Aorta (tissue), 5 donors: ENCODE measurements around the gene HYAL3. TPM values are rescaled to one million over a fixed set of nuclear protein-coding genes. Genes with fewer than 3 reads are reported as not detected.

Experiments
- ATAC-seq: fragments of 200-7000 bp; cut with Tn5 transposase; one replicate; pipeline ENCODE4 v1.9.1; 2022; ENCODE audit warnings: moderate library complexity; ENCODE audit not compliant: low FRiP score
- DNase-seq, 2 donors: peaks; one replicate each; pipeline ENCODE4 v3.0.0-alpha.2; 2020
- H3K27ac ChIP-seq, 2 donors: one replicate each; pipeline ENCODE4 v1.5.1; 2013; ENCODE audit warnings: low read length in 2 of 2, mild to moderate bottlenecking in 2 of 2, moderate library complexity in 2 of 2, control low read depth in 1 of 2, inconsistent platforms in 1 of 2, low read depth in 1 of 2
- H3K27me3 ChIP-seq, 2 donors: one replicate each; pipeline ENCODE4 v1.6.1; 2013; ENCODE audit warnings: control low read depth in 1 of 2, low read length in 1 of 2, mild to moderate bottlenecking in 1 of 2, moderate library complexity in 1 of 2; ENCODE audit not compliant: insufficient read depth in 2 of 2, control insufficient read depth in 1 of 2
- H3K36me3 ChIP-seq, 2 donors: one replicate each; pipeline ENCODE4 v1.6.1; 2013; ENCODE audit warnings: control low read depth in 1 of 2, low read length in 1 of 2, mild to moderate bottlenecking in 1 of 2; ENCODE audit not compliant: insufficient read depth in 2 of 2, control insufficient read depth in 1 of 2
- H3K4me1 ChIP-seq, 2 donors: one replicate each; pipeline ENCODE4 v1.6.1; 2013; ENCODE audit warnings: low read length in 2 of 2, control low read depth in 1 of 2, mild to moderate bottlenecking in 1 of 2, moderate library complexity in 1 of 2; ENCODE audit not compliant: insufficient read depth in 2 of 2, control insufficient read depth in 1 of 2
- H3K4me3 ChIP-seq, 2 donors: one replicate each; pipeline ENCODE4 v1.5.1; 2013; ENCODE audit warnings: low read length in 2 of 2, control low read depth in 1 of 2, mild to moderate bottlenecking in 1 of 2
- H3K9me3 ChIP-seq: one replicate; pipeline ENCODE4 v1.6.1; 2013; ENCODE audit warnings: mild to moderate bottlenecking, low read length; ENCODE audit not compliant: control insufficient read depth
- WGBS, 2 donors: extraction: QIAGEN DNeasy Blood & Tissue Kit; methylation state at CpG; one replicate each; pipeline ENCODE4 v1.1.7; 2013; 5-methylcytosine and 5-hydroxymethylcytosine counted together
- intact Hi-C, 2 donors: fragments of 100-400 bp; cut with DNase I; formaldehyde crosslinking; loops; one replicate each; pipeline versions ENCODE4 v1.14.2 to v1.15.0; 2022
- polyA plus RNA-seq, 2 donors: library from polyadenylated mRNA; stranded (reverse); fragments of 200-250 nt; gene quantifications; one replicate each; pipeline ENCODE4 v1.2.3, GENCODE V29; 2013
- total RNA-seq, 2 donors: library from RNA; stranded (reverse); fragmentation: NEBNext Ultra II Directional; extraction: Animal tissue kit (Norgen Biotek cat#: 25700); gene quantifications; one replicate each; pipeline ENCODE4 v1.2.1, GENCODE V29; 2021
- donor health status: healthy with polysubstance abuse.
- donor health status: Bipolar disorder and iron deficiency.
- donor health status: DM: no; HTN: no; CAD: no.
- donor health status: DM: no; HTN: no; CAD: no.
- donor health status: DM: yes; HTN: yes; CAD: no.

The HYAL3 gene
- total and polyA plus RNA-seq, 4 donors = 0.63 to 5.1 (median 2.5) TPM

DNA sequence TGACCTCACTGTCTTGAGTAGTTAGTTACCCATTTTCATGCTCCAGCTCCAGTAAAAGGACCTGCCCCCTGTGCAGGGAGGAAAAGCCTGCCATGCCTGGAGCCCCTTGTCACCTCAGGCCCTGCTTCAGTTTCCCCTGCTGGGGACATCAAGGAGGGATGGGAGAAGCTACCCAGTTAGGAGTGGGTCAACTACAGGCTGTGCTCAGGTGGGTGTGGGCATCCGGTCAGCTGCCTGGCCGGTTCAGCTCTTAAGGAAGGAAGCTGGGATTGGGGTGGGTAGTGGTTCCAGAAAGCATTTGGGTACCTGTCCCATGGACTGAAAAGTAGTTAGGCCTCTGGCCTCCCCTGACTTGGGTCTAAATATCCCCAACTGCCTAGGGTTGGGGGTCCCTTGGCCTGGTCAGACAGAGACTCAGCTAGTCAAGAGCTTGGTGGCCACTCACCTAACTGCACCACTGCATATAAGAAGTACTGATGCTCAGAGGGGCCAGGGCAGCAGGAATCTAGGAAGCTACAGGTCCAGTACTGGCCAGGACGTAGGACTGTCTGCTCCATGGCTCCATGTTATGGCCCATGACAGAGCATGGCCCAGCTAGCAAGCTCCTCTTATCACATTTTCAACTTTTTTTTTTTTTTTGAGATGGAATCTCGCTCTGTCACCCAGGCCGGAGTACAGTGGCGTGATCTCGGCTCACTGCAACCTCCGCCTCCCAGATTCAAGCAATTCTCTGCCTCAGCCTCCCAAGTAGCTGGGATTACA is 19.8 kb downstream of the HYAL3 start:
- Histone ChIP-seq H3K36me3 (no peaks in the 10 kb centered on the region), H3K4me1 (no peaks in the 10 kb centered on the region), H3K9me3 (no peaks in the 10 kb centered on the region), H3K4me3 (no peak overlapping the region), H3K27ac (no peak overlapping the region), H3K27me3 (no peaks in the 10 kb centered on the region)
- 93 to 94% methylated on average over 8 of the region's 8 CpGs for WGBS, 2 donors
- DNase-seq (peak in 1 of 2 donors; percentile 37), ATAC-seq (no peak)
- intact Hi-C loops = loop anchor here in 1 of 2 donors (10.0 kb wide), 1 partner anchor 155 kb away; no protein-coding TSS in a partner anchor

DNA sequence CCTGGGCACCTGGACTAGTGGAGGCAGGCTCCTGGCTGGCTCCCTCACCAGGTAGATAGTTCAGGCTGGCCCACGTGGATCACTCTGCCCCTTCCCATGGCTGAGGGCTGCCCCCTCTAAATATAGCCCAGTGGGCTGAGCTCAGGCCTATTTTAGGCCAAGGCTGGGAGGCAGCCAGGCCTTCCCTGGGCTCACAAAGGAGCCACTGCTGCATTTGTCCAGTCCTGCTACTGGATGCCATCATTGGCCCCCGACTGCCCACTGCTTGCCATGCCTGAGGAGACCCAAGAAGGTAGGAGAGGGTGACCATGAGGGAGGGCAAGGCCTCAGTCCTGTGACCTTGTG is 20.4 kb downstream of the HYAL3 start, which contains the start of gene LSMEM2:
TSS of gene LSMEM2 (plus strand) at position 208 of the 345 bp plus-strand sequence. CDS start at position 235, 27 bp downstream.
- Histone ChIP-seq H3K27ac (peak within 1 kb of the TSS in 1 of 2 donors; percentile 9), H3K4me1 (no peaks in the 10 kb centered on the region), H3K36me3 (no peaks in the 10 kb centered on the region), H3K9me3 (no peaks in the 10 kb centered on the region), H3K4me3 (no peak within 1 kb of the TSS), H3K27me3 (no peaks in the 10 kb centered on the region)
- ATAC-seq (peak; percentile 58), DNase-seq (peak in 1 of 2 donors; percentile 53)
- intact Hi-C loops = loop anchor here in 1 of 2 donors (10.0 kb wide), 1 partner anchor 154 kb away; no protein-coding TSS in a partner anchor
- 0 to 10% methylated on average over 2 of the region's 2 CpGs for WGBS, 2 donors

DNA sequence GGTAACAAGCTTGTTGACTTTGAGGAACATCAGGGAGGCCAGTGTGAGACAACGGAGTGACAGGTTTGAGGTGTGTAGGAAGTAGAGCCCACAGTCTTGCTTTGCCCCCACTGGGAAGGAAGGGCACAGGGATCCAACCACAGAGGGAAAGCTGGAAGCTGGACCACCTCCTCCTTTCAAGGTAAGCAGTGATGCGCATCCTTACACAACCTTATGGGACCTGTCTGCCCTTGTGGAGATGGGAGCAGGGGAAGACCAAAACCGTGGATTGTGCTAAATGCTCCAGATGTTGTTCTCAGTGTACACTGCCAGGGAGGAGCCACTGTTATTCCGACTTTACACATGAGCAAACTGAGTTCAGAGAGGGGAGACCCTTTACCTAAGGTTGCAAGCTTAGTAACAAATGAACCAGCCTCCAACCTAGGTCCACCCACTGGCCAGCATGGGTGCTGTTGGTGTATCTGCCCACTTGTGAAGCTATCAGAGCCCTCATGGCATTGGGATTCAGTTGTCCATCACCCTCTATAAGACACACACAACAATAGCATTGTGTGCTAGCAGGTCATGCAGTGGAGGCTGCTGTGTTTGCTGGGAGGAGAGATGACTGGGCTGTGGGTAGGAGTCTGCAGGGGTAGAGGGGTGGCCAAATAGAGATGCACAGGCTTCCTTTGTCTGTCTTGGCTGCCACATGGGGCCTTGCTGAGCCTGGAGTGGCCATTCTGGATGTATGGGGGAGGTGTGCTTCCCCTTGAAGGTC is 20.9 kb downstream of the HYAL3 start:
- WGBS, 2 donors = 75% methylated on average over 4 of the region's 4 CpGs
- Histone ChIP-seq H3K9me3 (no peaks in the 10 kb centered on the region), H3K4me3 (no peak overlapping the region), H3K36me3 (no peaks in the 10 kb centered on the region), H3K27me3 (no peaks in the 10 kb centered on the region), H3K4me1 (no peaks in the 10 kb centered on the region), H3K27ac (peak overlapping the region in 1 of 2 donors; percentile 9)
- ATAC-seq = peak; percentile 23
- DNase-seq = no peak
- intact Hi-C loops = loop anchor here in 1 of 2 donors (10.0 kb wide), 1 partner anchor 154 kb away; no protein-coding TSS in a partner anchor

DNA sequence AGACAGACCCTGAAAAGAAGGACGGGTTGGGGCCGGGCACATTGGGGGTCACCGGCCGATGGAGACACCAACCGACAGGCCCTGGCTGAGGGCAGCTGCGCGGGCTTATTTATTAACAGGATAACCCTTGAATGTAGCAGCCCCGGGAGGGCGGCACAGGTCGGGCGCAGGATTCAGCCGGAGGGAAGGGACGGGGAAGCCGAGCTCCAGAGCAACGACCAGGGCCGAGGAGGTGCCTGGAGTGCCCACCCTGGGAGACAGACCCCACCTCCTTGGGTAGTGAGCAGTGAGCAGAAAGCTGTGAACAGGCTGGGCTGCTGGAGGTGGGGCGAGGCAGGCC is 22.5 kb downstream of the HYAL3 start:
- DNase-seq (peak in 1 of 2 donors; percentile 40), ATAC-seq (no peak)
- no peaks in the 10 kb centered on the region for H3K4me1 ChIP-seq
- no peak overlapping the region for H3K4me3 ChIP-seq
- no peaks in the 10 kb centered on the region for H3K9me3 ChIP-seq
- no peaks in the 10 kb centered on the region for H3K27me3 ChIP-seq
- no peak overlapping the region for H3K27ac ChIP-seq
- H3K36me3 ChIP-seq = no peaks in the 10 kb centered on the region
- 90 to 91% methylated on average over 17 of the region's 17 CpGs for WGBS, 2 donors
- intact Hi-C loops = loop anchor here in 1 of 2 donors (10.0 kb wide), 1 partner anchor 152 kb away; no protein-coding TSS in a partner anchor

DNA sequence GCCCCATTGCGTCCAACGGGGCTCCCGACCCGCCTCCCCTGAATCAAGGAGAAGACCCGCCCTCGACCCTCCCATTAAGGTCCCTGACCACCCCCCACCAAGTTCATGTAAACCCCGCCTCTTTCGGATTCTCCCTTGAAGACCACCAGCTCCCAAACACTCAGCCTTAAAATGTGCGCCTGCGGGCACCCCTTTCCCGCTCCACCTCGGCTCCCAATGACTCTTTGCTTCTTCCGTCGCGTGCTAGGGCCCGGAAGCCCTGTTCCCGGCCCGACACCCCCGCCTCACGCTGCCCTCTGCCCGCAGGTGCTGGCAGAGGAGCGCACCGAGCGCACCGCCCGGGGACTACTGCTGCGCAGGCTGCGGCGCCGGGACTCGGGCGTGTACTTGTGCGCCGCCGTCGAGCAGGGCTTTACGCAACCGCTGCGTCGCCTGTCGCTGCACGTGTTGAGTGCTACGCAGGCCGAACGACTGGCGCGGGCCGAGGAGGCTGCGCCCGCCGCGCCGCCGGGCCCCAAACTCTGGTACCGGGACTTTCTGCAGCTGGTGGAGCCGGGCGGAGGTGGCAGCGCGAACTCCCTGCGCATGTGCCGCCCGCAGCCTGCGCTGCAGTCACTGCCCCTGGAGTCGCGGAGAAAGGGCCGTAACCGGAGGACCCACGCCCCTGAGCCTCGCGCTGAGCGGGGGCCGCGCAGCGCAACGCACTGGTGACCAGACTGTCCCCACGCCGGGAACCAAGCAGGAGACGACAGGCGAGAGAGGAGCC is 23.0 kb downstream of the HYAL3 start:
- Histone ChIP-seq H3K9me3 (no peaks in the 10 kb centered on the region), H3K4me1 (no peaks in the 10 kb centered on the region), H3K27me3 (no peaks in the 10 kb centered on the region), H3K36me3 (no peaks in the 10 kb centered on the region), H3K4me3 (no peak overlapping the region), H3K27ac (no peak overlapping the region)
- DNase-seq = peak in 1 of 2 donors; percentile 42
- ATAC-seq = no peak
- intact Hi-C loops = loop anchor here (2.0 to 10.0 kb wide), 2 partner anchors 49 to 151 kb away; no protein-coding TSS in a partner anchor
- WGBS, 2 donors = 79 to 80% methylated on average over 79 of the region's 79 CpGs

DNA sequence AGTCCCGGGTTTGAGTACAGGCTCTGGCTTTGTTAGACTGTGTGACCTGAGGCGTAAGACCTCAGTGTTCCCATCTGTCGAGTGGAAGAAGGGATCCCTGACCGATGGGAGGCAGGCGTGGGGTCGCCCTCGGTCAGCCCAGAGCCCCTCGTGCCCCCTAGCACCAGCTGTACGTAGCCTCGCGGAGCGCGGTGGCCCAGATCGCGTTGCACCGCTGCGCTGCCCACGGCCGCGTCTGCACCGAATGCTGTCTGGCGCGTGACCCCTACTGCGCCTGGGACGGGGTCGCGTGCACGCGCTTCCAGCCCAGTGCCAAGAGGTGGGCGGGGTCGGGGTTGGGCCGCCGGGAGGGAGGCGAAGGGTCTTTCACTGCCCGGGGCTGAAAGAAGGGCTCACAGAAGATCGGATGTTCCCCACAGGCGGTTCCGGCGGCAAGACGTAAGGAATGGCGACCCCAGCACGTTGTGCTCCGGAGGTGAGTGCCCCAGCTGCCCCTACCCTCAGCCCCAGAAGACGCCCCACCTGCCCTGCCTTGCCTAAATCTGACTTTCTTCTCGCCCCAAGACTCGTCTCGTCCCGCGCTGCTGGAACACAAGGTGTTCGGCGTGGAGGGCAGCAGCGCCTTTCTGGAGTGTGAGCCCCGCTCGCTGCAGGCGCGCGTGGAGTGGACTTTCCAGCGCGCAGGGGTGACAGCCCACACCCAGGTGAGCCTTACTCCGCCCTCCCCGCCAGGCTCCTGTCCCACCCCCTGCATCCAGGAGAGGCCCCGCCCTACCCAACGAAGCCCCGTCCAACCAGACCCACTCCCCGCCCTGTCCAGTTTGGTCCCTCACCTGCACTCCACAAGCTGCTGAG is 23.8 kb downstream of the HYAL3 start:
- Histone ChIP-seq H3K27ac (no peak overlapping the region), H3K9me3 (no peaks in the 10 kb centered on the region), H3K4me1 (no peaks in the 10 kb centered on the region), H3K36me3 (no peaks in the 10 kb centered on the region), H3K4me3 (no peak overlapping the region), H3K27me3 (no peaks in the 10 kb centered on the region)
- WGBS, 2 donors = 79% methylated on average over 65 of the region's 65 CpGs
- peak in 1 of 2 donors; percentile 51 for DNase-seq
- no peak for ATAC-seq
- intact Hi-C loops = loop anchor here (2.0 to 10.0 kb wide), 2 partner anchors 49 to 151 kb away; no protein-coding TSS in a partner anchor

DNA sequence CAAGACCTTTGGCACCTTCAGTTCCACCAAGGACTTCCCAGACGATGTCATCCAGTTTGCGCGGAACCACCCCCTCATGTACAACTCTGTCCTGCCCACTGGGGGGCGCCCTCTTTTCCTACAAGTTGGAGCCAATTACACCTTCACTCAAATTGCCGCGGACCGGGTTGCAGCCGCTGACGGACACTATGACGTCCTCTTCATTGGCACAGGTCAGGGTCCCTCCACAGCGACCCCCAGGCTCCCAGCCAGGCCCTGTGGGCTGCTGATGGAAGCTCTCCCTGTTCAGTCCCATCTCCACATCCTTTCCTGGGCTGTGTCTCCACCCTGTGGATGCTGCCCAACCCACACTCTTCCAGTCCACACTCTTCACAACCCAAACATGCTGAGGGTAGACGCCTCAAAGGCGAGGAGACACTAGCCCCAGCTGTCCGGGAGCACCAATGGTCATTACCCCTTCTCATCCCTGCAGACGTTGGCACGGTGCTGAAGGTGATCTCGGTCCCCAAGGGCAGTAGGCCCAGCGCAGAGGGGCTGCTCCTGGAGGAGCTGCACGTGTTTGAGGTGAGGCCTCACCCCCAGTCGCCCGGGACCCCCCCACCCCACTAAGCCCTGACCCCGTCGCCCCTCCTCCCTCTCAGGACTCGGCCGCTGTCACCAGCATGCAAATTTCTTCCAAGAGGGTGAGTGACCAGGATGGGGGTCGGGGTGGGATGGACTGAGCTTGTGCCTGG is 24.7 kb downstream of the HYAL3 start:
- H3K27ac ChIP-seq = no peak overlapping the region
- no peaks in the 10 kb centered on the region for H3K9me3 ChIP-seq
- H3K4me3 ChIP-seq = no peak overlapping the region
- WGBS, 2 donors = 66 to 67% methylated on average over 26 of the region's 26 CpGs
- intact Hi-C loops = loop anchor here (2.0 to 10.0 kb wide), 2 partner anchors 48 to 150 kb away; no protein-coding TSS in a partner anchor
- no peaks in the 10 kb centered on the region for H3K36me3 ChIP-seq
- no peaks in the 10 kb centered on the region for H3K27me3 ChIP-seq
- H3K4me1 ChIP-seq = no peaks in the 10 kb centered on the region
- DNase-seq = peak in 1 of 2 donors; percentile 69
- no peak for ATAC-seq
